ENCODE measurements around the gene METTL18.

Gene METTL18

GRCh38 chr1:169746550-169746949 lies 48.2 kb downstream of the METTL18 start:
- Histone ChIP-seq H3K4me1 (ENCODE audit: control insufficient read depth, insufficient read depth, low read length) (no peaks in the 10 kb centered on the region), H3K36me3 (ENCODE audit: control insufficient read depth in 2 of 2, insufficient read depth in 1 of 2, low read length in 2 of 2) (no peaks in the 10 kb centered on the region), H3K9me3 (ENCODE audit: control insufficient read depth, insufficient read depth, low read depth, low read length) (no peaks in the 10 kb centered on the region), H3K27ac (ENCODE audit: extremely low read depth, low read depth, low read length) (no peak overlapping the region), H3K4me3 (ENCODE audit: low read depth, low read length) (no peak overlapping the region)
- no peak for TF ChIP-seq ZNF521 (tag by site-specific recombination; IDR thresholded peaks at IDR 0.05)
- TF ChIP-seq MYNN (tag by site-specific recombination; IDR thresholded peaks at IDR 0.05; ENCODE audit: borderline replicate concordance): no peak
- no peak for TF ChIP-seq GFI1B (tag by site-specific recombination; IDR thresholded peaks at IDR 0.05)
- TF ChIP-seq ZNF645 (tag by site-specific recombination; IDR thresholded peaks at IDR 0.05): no peak
- no peak for TF ChIP-seq KLF1 (tag by site-specific recombination; IDR thresholded peaks at IDR 0.05)
- POLR2A ChIA-PET: no interaction called here
- CTCF ChIA-PET: no interaction called here

- CTCF ChIA-PET: interaction anchor here (0.7 kb wide), 1 partner anchor 44 kb away, joined by 3 read pairs; no protein-coding TSS in a partner anchor
- H3K36me3 ChIP-seq (ENCODE audit: control insufficient read depth in 2 of 2, insufficient read depth in 1 of 2, low read length in 2 of 2): no peaks in the 10 kb centered on the region
- peaks cover 6% of the 10 kb centered on the region; the same call in 1 of the 2 replicates for H3K4me1 ChIP-seq (ENCODE audit: control insufficient read depth, insufficient read depth, low read length)
- TF ChIP-seq ZNF623 (tag by site-specific recombination; IDR thresholded peaks at IDR 0.05) (no peak), EGR2 (tag by site-specific recombination; IDR thresholded peaks at IDR 0.05; ENCODE audit: low read depth) (no peak)
- H3K9me3 ChIP-seq (ENCODE audit: control insufficient read depth, insufficient read depth, low read depth, low read length): no peaks in the 10 kb centered on the region
- no peak overlapping the region for H3K4me3 ChIP-seq (ENCODE audit: low read depth, low read length)
- POLR2A ChIA-PET: interaction anchor here (0.5 kb wide), 1 partner anchor 19 kb away, joined by 3 read pairs; no protein-coding TSS in a partner anchor
- no peak overlapping the region for H3K27ac ChIP-seq (ENCODE audit: extremely low read depth, low read depth, low read length)
Observed at GRCh38 chr1:169745015-169745861, 49.5 kb downstream of the METTL18 start.

Measured in HEK293 (cell line).